ENCODE data around the gene RSKR.
"Not testable (repeated sequence)": the region's sequence is repeated elsewhere in the genome, so short reads cannot be mapped to it uniquely, and the experiment has no call there.

Gene RSKR

GRCh38 chr17:28577466-28577824 is 36.5 kb downstream of the RSKR start:
- DNase-seq (ENCODE audit: low read depth, low spot score) = no peak

GRCh38 chr17:28576758-28577465 is 37.1 kb downstream of the RSKR start, which contains the start of gene ALDOC:
TSS of gene ALDOC (minus strand) at chr17:28576895. CDS start at chr17:28575532, 1,363 bp downstream.
- DNase-seq (ENCODE audit: low read depth, low spot score) = peak; percentile 94

- DNase-seq (ENCODE audit: low read depth, low spot score) = not testable (repeated sequence)
These were observed 38.0 kb downstream of the RSKR start for GRCh38 chr17:28576016-28576415.

GRCh38 chr17:28575126-28575795 is 38.7 kb downstream of the RSKR start:
- no peak for DNase-seq (ENCODE audit: low read depth, low spot score)

GRCh38 chr17:28574526-28574925 is 39.5 kb downstream of the RSKR start:
- DNase-seq (ENCODE audit: low read depth, low spot score) = no peak

GRCh38 chr17:28573966-28574480 is 40.0 kb downstream of the RSKR start:
- DNase-seq (ENCODE audit: low read depth, low spot score) = no peak

GRCh38 chr17:28573521-28573920 is 40.5 kb downstream of the RSKR start:
- no peak for DNase-seq (ENCODE audit: low read depth, low spot score)

GRCh38 chr17:28573040-28573380 is 41.0 kb downstream of the RSKR start:
- DNase-seq (ENCODE audit: low read depth, low spot score) = no peak

GRCh38 chr17:28572259-28573039 is 41.5 kb downstream of the RSKR start:
- DNase-seq (ENCODE audit: low read depth, low spot score) = no peak

- peak; percentile 97 for DNase-seq (ENCODE audit: low read depth, low spot score)
These were observed 42.4 kb downstream of the RSKR start, which contains the start of gene PIGS for GRCh38 chr17:28571361-28572122. TSS of gene PIGS (minus strand) at chr17:28571524. CDS start at chr17:28571496, 28 bp downstream.

- peak; percentile 46 for DNase-seq (ENCODE audit: low read depth, low spot score)
These were observed 43.1 kb downstream of the RSKR start for GRCh38 chr17:28570716-28571360.

- DNase-seq (ENCODE audit: low read depth, low spot score) = no peak
These were observed 44.5 kb downstream of the RSKR start for GRCh38 chr17:28569446-28569845.

GRCh38 chr17:28567604-28568003 is 46.4 kb downstream of the RSKR start:
- no peak for DNase-seq (ENCODE audit: low read depth, low spot score)

- DNase-seq (ENCODE audit: low read depth, low spot score) = peak; percentile 90
These were observed 50.5 kb downstream of the RSKR start for GRCh38 chr17:28563475-28563874.
